HepG2 (cell line): ENCODE results near the gene NEK8. TPM values are rescaled to one million over a fixed set of nuclear protein-coding genes. Genes with fewer than 3 reads are reported as not detected.
A peak's percentile ranks its signal among the peaks of the same experiment; 100 is the strongest.

ENCODE experiments used
- ATAC-seq: fragments of 200-7000 bp; cut with Tn5 transposase; 3 replicates; pipeline ENCODE4 v1.9.1; 2020; ENCODE audit warnings: mild to moderate bottlenecking, moderate library complexity
- BruUV-seq: library from RNA; stranded (reverse); fragments of 400-500 nt; replicated peaks from 2 replicates; lab custom pipeline; 2021; lab: Mats Ljungman, UMichigan
- CTCF ChIA-PET: fragments of 300-600 bp; formaldehyde crosslinking; extraction: SDS; loops from one replicate; lab custom pipeline; 2021; ENCODE audit warnings: low total read pairs, inconsistent platforms, low intra/inter-chr PET ratio; lab: Yijun Ruan, JAX
- POLR2A ChIA-PET: fragments of 350-600 bp; sonication (Branson Sonifier 250); formaldehyde crosslinking; loops from one replicate; lab custom pipeline; 2020; ENCODE audit warnings: antibody characterized with exemption, inconsistent platforms; lab: Yijun Ruan, JAX
- DNase-seq: peaks from one replicate; pipeline ENCODE4 v3.0.0-alpha.2; 2015; ENCODE audit warnings: low spot score
- FAIRE-seq: peaks from 3 replicates; lab custom pipeline; 2011; peaks lifted over from hg19 to GRCh38; lab: Jason Lieb, UNC
- H2AFZ ChIP-seq: one replicate; pipeline ENCODE4 v1.6.1; 2011; ENCODE audit warnings: low read length, inconsistent platforms
- H3K27ac ChIP-seq: fragments of 300-600 bp; 3 replicates; pipeline ENCODE4 v1.8.0; 2011; ENCODE audit warnings: mixed run types, mild to moderate bottlenecking, mixed read lengths, low read length, inconsistent platforms; ENCODE audit not compliant: insufficient read depth; ENCODE audit errors: extremely low read length
- H3K27me3 ChIP-seq, 2 experiments: fragments of 200-600 bp in 1 of 2; 2 replicates in 1 of 2; 3 replicates in 1 of 2; pipeline versions ENCODE4 v1.6.0 to v1.8.0; 2011; ENCODE audit warnings: low read length in 2 of 2, mild to moderate bottlenecking in 2 of 2, moderate library complexity in 2 of 2, inconsistent platforms in 1 of 2; ENCODE audit not compliant: insufficient read depth in 2 of 2, control insufficient read depth in 1 of 2
- H3K36me3 ChIP-seq, 2 experiments: fragments of 200-600 bp in 1 of 2; replicated peaks in 1 of 2; 2 replicates in 1 of 2; 3 replicates in 1 of 2; pipeline versions ENCODE4 v1.5.1 to v1.8.0; 2011; ENCODE audit warnings: low read length in 2 of 2, inconsistent platforms in 1 of 2; ENCODE audit not compliant: insufficient read depth in 2 of 2, control insufficient read depth in 1 of 2
- H3K4me1 ChIP-seq: 2 replicates; pipeline ENCODE4 v1.5.1; 2012; ENCODE audit warnings: low read length, inconsistent platforms; ENCODE audit not compliant: insufficient read depth
- H3K4me2 ChIP-seq: 2 replicates; pipeline ENCODE4 v1.6.0; 2011; ENCODE audit warnings: low read depth, low read length, inconsistent platforms
- H3K4me3 ChIP-seq, 3 experiments: fragments of 200-600 bp in 1 of 3; sonication (generic), shearing (Covaris generic) in 1 of 3; replicated peaks in 1 of 3; 2 replicates each; pipeline ENCODE4 v1.5.1; 2011 to 2016; ENCODE audit warnings: low read length in 3 of 3, inconsistent platforms in 2 of 3, low read depth in 2 of 3, mild to moderate bottlenecking in 2 of 3, control low read depth in 1 of 3, mixed read lengths in 1 of 3; ENCODE audit not compliant: insufficient read depth in 1 of 3
- H3K79me2 ChIP-seq: one replicate; pipeline ENCODE4 v1.6.1; 2011; ENCODE audit warnings: low read length, inconsistent platforms; ENCODE audit not compliant: insufficient read depth
- H3K9ac ChIP-seq: 2 replicates; pipeline ENCODE4 v1.6.0; 2011; ENCODE audit warnings: mild to moderate bottlenecking, low read depth, low read length, inconsistent platforms; ENCODE audit not compliant: insufficient read depth
- H3K9me3 ChIP-seq: 2 replicates; pipeline ENCODE4 v1.5.1; 2012; ENCODE audit warnings: mild to moderate bottlenecking, low read length
- H4K20me1 ChIP-seq: 2 replicates; pipeline ENCODE4 v1.6.0; 2011; ENCODE audit warnings: inconsistent platforms, mild to moderate bottlenecking, low read length, moderate library complexity; ENCODE audit not compliant: insufficient read depth
- ATM ChIP-seq: fragments of 450-650 bp; IDR thresholded peaks from 2 replicates; pipeline ENCODE4 v1.7.1; 2017; ENCODE audit warnings: mild to moderate bottlenecking, borderline replicate concordance
- CCDC6 ChIP-seq: sonication (generic); formaldehyde crosslinking; IDR thresholded peaks from 2 replicates; pipeline ENCODE4 v1.8.1; 2022; ENCODE audit warnings: mild to moderate bottlenecking, missing genetic modification reagents, moderate library complexity
- EP300 ChIP-seq, 3 experiments: sonication (generic) in 1 of 3; formaldehyde crosslinking in 1 of 3; IDR thresholded peaks; 2 replicates each; pipeline versions ENCODE4 v1.5.1 to v1.6.1; 2011 to 2020; ENCODE audit warnings: low read depth in 2 of 3, low read length in 2 of 3, borderline replicate concordance in 1 of 3, improper control_type of control experiment in 1 of 3, mild to moderate bottlenecking in 1 of 3, missing genetic modification reagents in 1 of 3, moderate library complexity in 1 of 3
- ETV5 ChIP-seq: IDR thresholded peaks from 2 replicates; pipeline ENCODE4 v1.6.1; 2018; ENCODE audit warnings: missing biosample characterization, missing genetic modification reagents, inconsistent platforms, borderline replicate concordance
- HDAC2 ChIP-seq: sonication (generic); formaldehyde crosslinking; IDR thresholded peaks from 2 replicates; pipeline ENCODE4 v1.4.0; 2020; ENCODE audit warnings: missing genetic modification reagents
- HMGXB3 ChIP-seq: sonication (generic); formaldehyde crosslinking; IDR thresholded peaks from 2 replicates; pipeline ENCODE4 v1.4.0; 2020; ENCODE audit warnings: missing genetic modification reagents, borderline replicate concordance
- NR2C2 ChIP-seq: sonication (generic); formaldehyde crosslinking; IDR thresholded peaks from 2 replicates; pipeline ENCODE4 v1.4.0; 2020; ENCODE audit warnings: missing genetic modification reagents, mild to moderate bottlenecking, moderate library complexity, borderline replicate concordance
- PHF21A ChIP-seq: sonication (generic); formaldehyde crosslinking; IDR thresholded peaks from 2 replicates; pipeline ENCODE4 v1.5.0; 2020; ENCODE audit warnings: mild to moderate bottlenecking, missing genetic modification reagents
- SOX6 ChIP-seq, 2 experiments: fragments of 450-650 bp in 1 of 2; sonication (generic) in 1 of 2; formaldehyde crosslinking in 1 of 2; IDR thresholded peaks; 2 replicates each; pipeline versions ENCODE4 v1.4.0 to v1.6.1; 2017 to 2020; ENCODE audit warnings: antibody characterized with exemption in 1 of 2, mild to moderate bottlenecking in 1 of 2, missing genetic modification reagents in 1 of 2
- TEAD3 ChIP-seq: optimal IDR thresholded peaks from 2 replicates; pipeline ENCODE3; 2016; ENCODE audit warnings: borderline replicate concordance
- WGBS: methylation state at CpG from one replicate; pipeline ENCODE4 v1.1.6; 2017; ENCODE audit warnings: low lambda C conversion rate; 5-methylcytosine and 5-hydroxymethylcytosine counted together
- in situ Hi-C: cut with HindIII; loops from 2 replicates; pipeline ENCODE4 v1.10.0; 2017; ENCODE audit warnings: low pct_unique_long_range_greater_than_20kb; ENCODE audit not compliant: extremely low pct_ligation_motif_present
- intact Hi-C: fragments of 100-400 bp; cut with micrococcal nuclease; formaldehyde crosslinking; loops from one replicate; pipeline ENCODE4 v1.10.0; 2022; ENCODE audit not compliant: unreplicated experiment
- polyA plus RNA-seq, 8 experiments: library from polyadenylated mRNA; depleted of rRNA in 3 of 8; stranded (reverse) in 7 of 8; unstranded in 1 of 8; fragments of >200 nt; fragmentation: Illumina TruSeq in 4 of 8; extraction: Trizol in 4 of 8; gene quantifications; 2 replicates each; pipeline versions ENCODE4 v1.2.1 to v1.2.3, GENCODE V29; 2011 to 2016; ENCODE audit warnings: low read depth in 4 of 8, missing spikeins in 1 of 8, mixed read lengths in 1 of 8; ENCODE audit not compliant: insufficient read depth in 1 of 8
- total RNA-seq, 5 experiments: library from RNA; depleted of rRNA; stranded (reverse); fragments of >200 nt; fragmentation: Illumina TruSeq; extraction: Trizol; gene quantifications; 2 replicates each; pipeline ENCODE4 v1.2.3, GENCODE V29; 2016; ENCODE audit warnings: low read depth in 1 of 5
- TF ChIP-seq, protein P1 (sequence below): sonication (generic); formaldehyde crosslinking; IDR thresholded peaks from 2 replicates; pipeline ENCODE4 v1.4.0; 2020; ENCODE audit warnings: missing genetic modification reagents
- TF ChIP-seq, protein P2 (sequence below): sonication (generic); formaldehyde crosslinking; IDR thresholded peaks from 2 replicates; pipeline ENCODE4 v1.4.0; 2020; ENCODE audit warnings: missing genetic modification reagents, borderline replicate concordance

The NEK8 gene
- total and polyA plus RNA-seq, 2 of the 13 experiments (the other 11 are each of a cell fraction or from before 2014, with no cell fraction given), result 5.8 to 13.5 TPM

DNA sequence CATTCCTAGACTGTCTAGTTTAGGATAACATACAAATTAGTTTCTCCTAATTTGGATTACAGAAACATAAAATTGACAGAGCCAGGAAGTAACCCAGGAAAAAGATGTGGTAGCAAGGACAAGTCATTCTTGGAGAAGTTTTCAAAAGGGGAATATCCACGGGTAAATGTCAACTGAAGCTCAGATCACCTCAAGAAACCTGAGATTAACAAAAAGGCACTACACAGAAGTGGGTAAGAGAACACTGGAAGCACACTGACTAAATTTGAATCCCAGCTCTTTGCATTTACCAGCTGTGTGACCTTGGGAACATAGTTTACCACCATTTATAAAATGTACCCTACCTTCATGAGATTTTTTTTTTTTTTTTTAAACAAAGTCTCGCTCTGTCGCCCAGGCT is 54.6 kb downstream of the NEK8 start (continued):
- no peak for TF ChIP-seq HMGXB3 (CRISPR knock-in tag)
- TF ChIP-seq, protein P1, sequence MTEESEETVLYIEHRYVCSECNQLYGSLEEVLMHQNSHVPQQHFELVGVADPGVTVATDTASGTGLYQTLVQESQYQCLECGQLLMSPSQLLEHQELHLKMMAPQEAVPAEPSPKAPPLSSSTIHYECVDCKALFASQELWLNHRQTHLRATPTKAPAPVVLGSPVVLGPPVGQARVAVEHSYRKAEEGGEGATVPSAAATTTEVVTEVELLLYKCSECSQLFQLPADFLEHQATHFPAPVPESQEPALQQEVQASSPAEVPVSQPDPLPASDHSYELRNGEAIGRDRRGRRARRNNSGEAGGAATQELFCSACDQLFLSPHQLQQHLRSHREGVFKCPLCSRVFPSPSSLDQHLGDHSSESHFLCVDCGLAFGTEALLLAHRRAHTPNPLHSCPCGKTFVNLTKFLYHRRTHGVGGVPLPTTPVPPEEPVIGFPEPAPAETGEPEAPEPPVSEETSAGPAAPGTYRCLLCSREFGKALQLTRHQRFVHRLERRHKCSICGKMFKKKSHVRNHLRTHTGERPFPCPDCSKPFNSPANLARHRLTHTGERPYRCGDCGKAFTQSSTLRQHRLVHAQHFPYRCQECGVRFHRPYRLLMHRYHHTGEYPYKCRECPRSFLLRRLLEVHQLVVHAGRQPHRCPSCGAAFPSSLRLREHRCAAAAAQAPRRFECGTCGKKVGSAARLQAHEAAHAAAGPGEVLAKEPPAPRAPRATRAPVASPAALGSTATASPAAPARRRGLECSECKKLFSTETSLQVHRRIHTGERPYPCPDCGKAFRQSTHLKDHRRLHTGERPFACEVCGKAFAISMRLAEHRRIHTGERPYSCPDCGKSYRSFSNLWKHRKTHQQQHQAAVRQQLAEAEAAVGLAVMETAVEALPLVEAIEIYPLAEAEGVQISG, result no peak
- TF ChIP-seq, all 625 proteins: peak for 0

- ChIA-PET POLR2A (interaction anchor here (0.9 to 1.2 kb wide), 3 partner anchors 20 to 163 kb away, joined by 3 to 7 read pairs (median 3); partner anchors contain the start of genes NEK8 and PHF12), CTCF (no interaction called here)
- intact Hi-C loops (no loop called here), in situ Hi-C loops (no loop called here)
- Histone ChIP-seq H3K4me1 (peaks cover 13% of the 10 kb centered on the region), H3K9me3 (no peaks in the 10 kb centered on the region), H3K9ac (no peak overlapping the region), H3K79me2 (peaks cover 12% of the 10 kb centered on the region), H3K36me3 (peaks cover 0 to 2% of the 10 kb centered on the region in 2 experiments; a peak in 1 of 5 replicates), H3K4me3 (no peak overlapping the region), H3K27ac (peak overlapping the region; percentile 40), H2AFZ (no peak overlapping the region), H4K20me1 (0 out of 2 replicates have a peak, but pooled peaks cover 6% of the 10 kb centered on the region), H3K27me3 (no peaks in the 10 kb centered on the region; a peak in 1 of 5 replicates), H3K4me2 (peak overlapping the region; percentile 8; the same call in 1 of the 2 replicates)
- no TSS peak for BruUV-seq
- FAIRE-seq (peak; percentile 89), ATAC-seq (peak; percentile 88), DNase-seq (peak; percentile 88)
- WGBS, result 62% methylated on average over 4 of the region's 4 CpGs
- TF ChIP-seq CCDC6 (CRISPR knock-in tag) (no peak), ATM (no peak), HDAC2 (peak; percentile 57; the same call in 1 of the 2 replicates), TEAD3 (CRISPR knock-in tag) (peak; percentile 55), ETV5 (CRISPR knock-in tag) (peak; percentile 78; the same call in 1 of the 2 replicates), PHF21A (CRISPR knock-in tag) (peak; percentile 46; the same call in 1 of the 2 replicates), NR2C2 (CRISPR knock-in tag) (peak; percentile 36; the same call in 1 of the 2 replicates), SOX6 (IDR thresholded peaks at IDR 0.05) (no peak), SOX6 (CRISPR knock-in tag; IDR thresholded peaks at IDR 0.05) (peak; percentile 42; the same call in 1 of the 2 replicates), EP300 (IDR thresholded peaks at IDR 0.05; ENCODE audit: low read depth in 2 of 2, low read length in 2 of 2) (peak in 1 of 2 experiments; percentile 56; a peak in 1 of 4 replicates), EP300 (CRISPR knock-in tag; IDR thresholded peaks at IDR 0.05; ENCODE audit: borderline replicate concordance) (peak; percentile 49; the same call in 1 of the 2 replicates)
- TF ChIP-seq, protein P2, sequence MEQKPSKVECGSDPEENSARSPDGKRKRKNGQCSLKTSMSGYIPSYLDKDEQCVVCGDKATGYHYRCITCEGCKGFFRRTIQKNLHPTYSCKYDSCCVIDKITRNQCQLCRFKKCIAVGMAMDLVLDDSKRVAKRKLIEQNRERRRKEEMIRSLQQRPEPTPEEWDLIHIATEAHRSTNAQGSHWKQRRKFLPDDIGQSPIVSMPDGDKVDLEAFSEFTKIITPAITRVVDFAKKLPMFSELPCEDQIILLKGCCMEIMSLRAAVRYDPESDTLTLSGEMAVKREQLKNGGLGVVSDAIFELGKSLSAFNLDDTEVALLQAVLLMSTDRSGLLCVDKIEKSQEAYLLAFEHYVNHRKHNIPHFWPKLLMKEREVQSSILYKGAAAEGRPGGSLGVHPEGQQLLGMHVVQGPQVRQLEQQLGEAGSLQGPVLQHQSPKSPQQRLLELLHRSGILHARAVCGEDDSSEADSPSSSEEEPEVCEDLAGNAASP (CRISPR knock-in tag), result peak; percentile 31; the same call in 1 of the 2 replicates
Observed at GRCh38 chr17:28788100-28788499, 59.5 kb downstream of the NEK8 start.
